Right lobe of liver (tissue), 6 donors: ENCODE measurements around the gene C16orf46. TPM values are rescaled to one million over a fixed set of nuclear protein-coding genes. Genes with fewer than 3 reads are reported as not detected.

ENCODE experiments used
- ATAC-seq, 4 donors: fragments of 200-7000 bp; cut with Tn5 transposase; one replicate each; pipeline ENCODE4 v1.9.1; 2020; ENCODE audit warnings: mild to moderate bottlenecking in 4 of 4, moderate library complexity in 4 of 4
- DNase-seq, 3 donors: peaks; one replicate each; pipeline ENCODE4 v3.0.0-alpha.2; 2020
- H3K27ac ChIP-seq, 3 donors: fragments of 200-600 bp; one replicate each; pipeline ENCODE4 v1.8.0; 2022
- H3K27me3 ChIP-seq, 2 donors: fragments of 200-600 bp; one replicate each; pipeline ENCODE4 v1.8.0; 2022
- H3K36me3 ChIP-seq, 4 donors: fragments of 200-600 bp; sonication (generic) in 1 of 4; one replicate each; pipeline versions ENCODE4 v1.5.1 to v1.8.0; 2017 to 2022; ENCODE audit warnings: control low read depth in 1 of 4
- H3K4me1 ChIP-seq, 4 donors: fragments of 200-600 bp; sonication (generic) in 1 of 4; one replicate each; pipeline versions ENCODE4 v1.5.1 to v1.8.0; 2017 to 2022; ENCODE audit warnings: control low read depth in 1 of 4
- H3K4me3 ChIP-seq, 3 donors: fragments of 200-600 bp; one replicate each; pipeline ENCODE4 v1.8.0; 2022
- H3K9me3 ChIP-seq, 4 donors: fragments of 200-600 bp; sonication (generic) in 1 of 4; one replicate each; pipeline versions ENCODE4 v1.5.1 to v1.8.0; 2017 to 2022; ENCODE audit warnings: control low read depth in 1 of 4
- POLR2A ChIP-seq: fragments of 450-650 bp; IDR thresholded peaks from one replicate; pipeline ENCODE4 v1.6.1; 2017; ENCODE audit warnings: antibody characterized with exemption, mild to moderate bottlenecking
- WGBS: methylation state at CpG from one replicate; pipeline ENCODE4 v1.1.6; 2018; ENCODE audit warnings: low coverage, low lambda C conversion rate; ENCODE audit not compliant: insufficient coverage; ENCODE audit errors: missing lambda C conversion rate; 5-methylcytosine and 5-hydroxymethylcytosine counted together
- intact Hi-C, 2 donors: fragments of 100-400 bp; cut with DNase I; formaldehyde crosslinking; loops; one replicate each; pipeline versions ENCODE4 v1.11.2 to v1.14.1; 2022
- total RNA-seq, 6 experiments: library from RNA; depleted of rRNA in 2 of 6; stranded (reverse); fragments of >200 nt in 2 of 6; fragmentation: NEBNext Ultra II Directional in 3 of 6; extraction: Animal tissue kit (Norgen Biotek cat#: 25700) in 3 of 6; gene quantifications; one replicate each; pipeline versions ENCODE4 v1.1.0 to v1.2.4, GENCODE V29; 2016 to 2023
- TF ChIP-seq, protein P1 (sequence below), 4 donors: fragments of 200-600 bp in 3 of 4; fragments of 450-650 bp in 1 of 4; IDR thresholded peaks; one replicate each; pipeline versions ENCODE4 v1.5.1 to v1.8.0; 2016 to 2022; ENCODE audit warnings: antibody characterized with exemption in 4 of 4, mild to moderate bottlenecking in 2 of 4
- donor health status: DM: no; HTN: yes; CAD: no.
- donor health status: DM: no; HTN: no; CAD: no.
- donor health status: DM: no; HTN: no; CAD: no.
- donor health status: DM: no; HTN: yes; CAD: no.
- donor health status: DM: no; HTN: yes; CAD: no.

The C16orf46 gene
- total RNA-seq, 6 experiments from 2014 or later: 0.55 to 2.0 (median 1.2) TPM; not detected in 1

DNA sequence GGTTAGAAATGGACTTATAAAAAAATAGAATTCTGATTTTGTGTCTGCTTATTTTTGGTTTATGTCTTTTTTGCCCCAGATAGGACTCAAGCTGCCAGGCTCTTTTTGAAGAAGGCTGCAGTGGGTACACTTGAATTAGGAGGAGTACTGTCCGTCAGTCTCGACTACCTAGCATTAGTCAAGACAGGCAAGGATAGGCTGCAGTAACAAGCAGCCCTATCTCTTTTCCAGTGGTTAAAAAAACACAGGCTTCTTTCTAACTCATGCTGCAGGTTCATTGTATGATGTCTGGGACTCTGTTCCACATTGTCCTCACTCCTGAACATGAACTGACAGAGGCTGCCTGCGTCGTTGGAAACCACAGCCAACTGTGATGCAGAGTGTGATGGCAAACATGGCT lies 8.0 kb downstream of the C16orf46 start:
- no peak for DNase-seq
- H3K4me1 ChIP-seq: no peaks in the 10 kb centered on the region
- WGBS: 80% methylated on average over 1 of the region's 4 CpGs
- no peak overlapping the region for H3K27ac ChIP-seq
- H3K27me3 ChIP-seq: no peaks in the 10 kb centered on the region
- H3K36me3 ChIP-seq: no peaks in the 10 kb centered on the region
- no peaks in the 10 kb centered on the region for H3K9me3 ChIP-seq
- TF ChIP-seq, protein P1, sequence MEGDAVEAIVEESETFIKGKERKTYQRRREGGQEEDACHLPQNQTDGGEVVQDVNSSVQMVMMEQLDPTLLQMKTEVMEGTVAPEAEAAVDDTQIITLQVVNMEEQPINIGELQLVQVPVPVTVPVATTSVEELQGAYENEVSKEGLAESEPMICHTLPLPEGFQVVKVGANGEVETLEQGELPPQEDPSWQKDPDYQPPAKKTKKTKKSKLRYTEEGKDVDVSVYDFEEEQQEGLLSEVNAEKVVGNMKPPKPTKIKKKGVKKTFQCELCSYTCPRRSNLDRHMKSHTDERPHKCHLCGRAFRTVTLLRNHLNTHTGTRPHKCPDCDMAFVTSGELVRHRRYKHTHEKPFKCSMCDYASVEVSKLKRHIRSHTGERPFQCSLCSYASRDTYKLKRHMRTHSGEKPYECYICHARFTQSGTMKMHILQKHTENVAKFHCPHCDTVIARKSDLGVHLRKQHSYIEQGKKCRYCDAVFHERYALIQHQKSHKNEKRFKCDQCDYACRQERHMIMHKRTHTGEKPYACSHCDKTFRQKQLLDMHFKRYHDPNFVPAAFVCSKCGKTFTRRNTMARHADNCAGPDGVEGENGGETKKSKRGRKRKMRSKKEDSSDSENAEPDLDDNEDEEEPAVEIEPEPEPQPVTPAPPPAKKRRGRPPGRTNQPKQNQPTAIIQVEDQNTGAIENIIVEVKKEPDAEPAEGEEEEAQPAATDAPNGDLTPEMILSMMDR (IDR thresholded peaks at IDR 0.05): no peak
- TF ChIP-seq POLR2A: no peak
- ATAC-seq: no peak
- no peak overlapping the region for H3K4me3 ChIP-seq
- intact Hi-C loops: no loop called here

DNA sequence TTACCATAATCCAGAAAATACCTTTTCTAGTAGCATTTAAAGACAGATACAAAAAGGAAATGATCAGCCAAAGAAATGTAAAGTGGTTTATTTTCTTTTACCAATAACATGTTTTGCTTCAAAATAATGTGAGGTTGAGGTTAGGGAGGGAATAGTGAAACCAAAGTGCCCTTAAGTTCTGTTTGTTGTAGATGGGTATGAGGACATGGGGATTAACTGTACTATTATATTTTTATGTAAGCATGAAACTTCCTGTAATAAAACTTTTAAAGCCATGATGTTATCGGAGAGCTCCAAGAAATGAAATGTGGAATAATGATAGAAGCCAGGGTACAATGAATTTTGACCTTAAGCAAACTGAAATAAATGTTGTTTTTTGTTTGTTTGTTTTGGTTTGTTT lies 9.9 kb downstream of the C16orf46 start:
- Histone ChIP-seq H3K4me3 (no peak overlapping the region), H3K4me1 (no peaks in the 10 kb centered on the region), H3K27ac (no peak overlapping the region), H3K27me3 (no peaks in the 10 kb centered on the region), H3K9me3 (no peaks in the 10 kb centered on the region), H3K36me3 (no peaks in the 10 kb centered on the region)
- TF ChIP-seq POLR2A: no peak
- TF ChIP-seq, protein P1 (IDR thresholded peaks at IDR 0.05): no peak
- WGBS: 100% methylated on average over 1 of the region's 1 CpG
- ATAC-seq: no peak
- intact Hi-C loops: no loop called here
- DNase-seq: no peak

DNA sequence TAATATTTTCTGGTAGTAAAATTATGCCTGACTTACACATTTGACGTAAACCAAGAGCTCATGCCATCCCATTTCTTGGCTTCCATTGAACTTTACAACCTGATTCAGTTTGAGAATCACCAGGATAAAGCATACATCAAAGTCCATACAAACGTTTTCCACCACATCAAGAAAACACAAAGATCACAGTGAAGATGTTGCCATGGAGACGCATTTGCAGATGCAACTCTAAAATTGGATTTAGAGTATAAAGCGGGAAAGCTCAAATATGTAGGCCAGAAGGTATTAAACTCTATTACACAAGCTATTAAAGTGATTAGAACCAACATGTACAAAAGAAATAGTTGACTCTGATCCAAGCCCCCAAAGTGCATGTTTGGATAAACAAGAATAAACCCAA lies 10.4 kb downstream of the C16orf46 start:
- Histone ChIP-seq H3K4me3 (no peak overlapping the region), H3K27ac (no peak overlapping the region), H3K9me3 (no peaks in the 10 kb centered on the region), H3K36me3 (no peaks in the 10 kb centered on the region), H3K4me1 (no peaks in the 10 kb centered on the region), H3K27me3 (no peaks in the 10 kb centered on the region)
- WGBS: 76% methylated on average over 4 of the region's 4 CpGs
- ATAC-seq: no peak
- no peak for DNase-seq
- intact Hi-C loops: no loop called here
- no peak for TF ChIP-seq POLR2A
- TF ChIP-seq, protein P1 (IDR thresholded peaks at IDR 0.05): no peak

DNA sequence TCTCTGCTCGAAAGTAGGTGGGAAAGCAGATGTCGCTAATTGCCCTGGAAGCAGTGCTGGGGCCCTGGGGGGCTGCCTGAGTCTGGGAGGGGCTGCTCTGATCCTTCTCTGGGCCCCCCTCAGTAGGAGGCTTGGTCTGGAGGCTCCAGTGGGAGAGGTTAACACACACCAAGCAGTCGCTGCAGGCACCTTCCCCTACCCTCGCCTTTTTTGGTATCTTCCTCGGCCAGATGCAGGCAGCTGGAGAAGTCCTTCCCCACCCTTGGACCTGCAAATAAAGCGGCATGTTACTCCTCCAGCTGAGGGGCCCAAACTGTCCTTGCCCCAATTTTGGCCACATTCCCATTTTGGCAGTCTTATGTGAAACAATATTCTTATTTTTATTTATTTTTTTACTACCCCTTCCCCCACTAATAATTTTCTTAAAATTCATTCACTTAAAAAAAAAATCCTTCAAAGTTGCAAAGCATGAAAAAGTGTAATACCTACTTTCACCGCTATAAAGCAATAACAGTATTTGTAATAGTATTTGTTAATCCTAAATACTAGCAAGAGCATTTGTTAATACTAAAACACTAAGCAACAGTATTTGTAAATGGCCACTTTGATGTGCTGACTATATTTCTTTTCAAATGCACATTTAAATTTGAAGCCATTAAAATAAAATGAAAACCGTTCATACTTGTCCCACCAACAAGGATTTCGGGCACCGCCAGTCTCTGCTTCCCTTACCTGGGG lies 15.0 kb downstream of the C16orf46 start:
- WGBS: 98% methylated on average over 4 of the region's 10 CpGs
- no peak for ATAC-seq
- no peaks in the 10 kb centered on the region for H3K4me1 ChIP-seq
- no peak overlapping the region for H3K27ac ChIP-seq
- no peaks in the 10 kb centered on the region for H3K36me3 ChIP-seq
- intact Hi-C loops: no loop called here
- DNase-seq: no peak
- H3K27me3 ChIP-seq: no peaks in the 10 kb centered on the region
- H3K4me3 ChIP-seq: no peak overlapping the region
- H3K9me3 ChIP-seq: no peaks in the 10 kb centered on the region
- no peak for TF ChIP-seq POLR2A
- TF ChIP-seq, protein P1 (IDR thresholded peaks at IDR 0.05): no peak
